Suppressor macrophage treated with lipopolysaccharide for 1 hour (primary cell): ENCODE results near the gene WDSUB1.
A peak's percentile ranks its signal among the peaks of the same experiment; 100 is the strongest.

Experiments used
- DNase-seq, 3 donors: peaks; one replicate each; pipeline ENCODE4 v3.0.0-alpha.2; 2020 to 2022

The WDSUB1 gene

GRCh38 chr2:159265171-159265576 lies 21.3 kb downstream of the WDSUB1 start:
- DNase-seq: no peak

GRCh38 chr2:159262904-159263303 lies 23.6 kb downstream of the WDSUB1 start:
- DNase-seq: no peak

GRCh38 chr2:159262226-159262625 lies 24.3 kb downstream of the WDSUB1 start:
- no peak for DNase-seq

- no peak for DNase-seq
Observed at GRCh38 chr2:159256159-159256558, 30.3 kb downstream of the WDSUB1 start.

GRCh38 chr2:159252905-159253304 lies 33.6 kb downstream of the WDSUB1 start:
- no peak for DNase-seq

- DNase-seq: peak; percentile 66 to 81 (median 73)
Observed at GRCh38 chr2:159251296-159252173, 35.0 kb downstream of the WDSUB1 start.

- peak; percentile 88 to 94 (median 91) for DNase-seq
Observed at GRCh38 chr2:159249990-159250715, 36.4 kb downstream of the WDSUB1 start.

- DNase-seq: no peak
Observed at GRCh38 chr2:159246325-159246988, 40.0 kb downstream of the WDSUB1 start.

GRCh38 chr2:159243529-159243928 lies 43.0 kb downstream of the WDSUB1 start:
- DNase-seq: no peak

- DNase-seq: no peak
Observed at GRCh38 chr2:159234868-159235267, 51.6 kb downstream of the WDSUB1 start.

GRCh38 chr2:159232456-159233170 lies 53.9 kb downstream of the WDSUB1 start:
- no peak for DNase-seq

GRCh38 chr2:159230145-159230877 lies 56.2 kb downstream of the WDSUB1 start:
- DNase-seq: no peak

GRCh38 chr2:159229476-159230144 lies 56.9 kb downstream of the WDSUB1 start:
- DNase-seq: no peak

GRCh38 chr2:159228081-159228581 lies 58.4 kb downstream of the WDSUB1 start:
- DNase-seq: no peak

- no peak for DNase-seq
Observed at GRCh38 chr2:159227467-159227866, 59.0 kb downstream of the WDSUB1 start.

GRCh38 chr2:159226608-159227385 lies 59.7 kb downstream of the WDSUB1 start:
- DNase-seq: no peak

GRCh38 chr2:159226059-159226461 lies 60.4 kb downstream of the WDSUB1 start:
- peak; percentile 87 to 93 (median 92) for DNase-seq

- DNase-seq: no peak
Observed at GRCh38 chr2:159225025-159226016, 61.2 kb downstream of the WDSUB1 start.
